HCT116 (cell line): ENCODE data around the gene OSBPL8. TPM values are rescaled to one million over a fixed set of nuclear protein-coding genes. Genes with fewer than 3 reads are reported as not detected.

ENCODE experiments used
- ATAC-seq: fragments of 200-7000 bp; cut with Tn5 transposase; 2 replicates; pipeline ENCODE4 v1.9.1; 2020; ENCODE audit warnings: mild to moderate bottlenecking, moderate library complexity
- BruUV-seq: library from RNA; stranded (reverse); fragments of 400-500 nt; replicated peaks from 2 replicates; lab custom pipeline; 2021; lab: Mats Ljungman, UMichigan
- CTCF ChIA-PET: fragments of 300-600 bp; sonication (Branson Sonifier 250); formaldehyde crosslinking; loops from one replicate; lab custom pipeline; 2021; ENCODE audit warnings: antibody characterized with exemption; lab: Charles Lee
- POLR2A ChIA-PET: fragments of 300-600, 350-600 bp; sonication (Branson Sonifier 250); formaldehyde crosslinking; loops from one replicate; lab custom pipeline; 2021; ENCODE audit warnings: antibody characterized with exemption; lab: Charles Lee
- RAD21 ChIA-PET, 2 experiments: fragments of 300-600 bp; sonication (Branson Sonifier 250); formaldehyde crosslinking; loops; one replicate each; lab custom pipeline; 2023; ENCODE audit warnings: low total read pairs in 2 of 2; ENCODE audit not compliant: uncharacterized antibody in 2 of 2, unreplicated experiment in 2 of 2, low non-redundant PET in 1 of 2; lab: Charles Lee
- DNase-seq: peaks from one replicate; pipeline ENCODE4 v3.0.0-alpha.2; 2010; ENCODE audit warnings: low read depth, low spot score
- H2AFZ ChIP-seq: fragments of 200-600 bp; shearing (Covaris generic), sonication (generic); 2 replicates; pipeline ENCODE4 v1.6.1; 2017; ENCODE audit warnings: low read depth, mixed run types, mixed read lengths, antibody characterized with exemption, low read length; ENCODE audit not compliant: poor library complexity, severe bottlenecking
- H3K27ac ChIP-seq: 2 replicates; pipeline ENCODE4 v1.5.1; 2012; ENCODE audit warnings: low read depth, low read length
- H3K27me3 ChIP-seq: fragments of 200-600 bp; sonication (generic); 2 replicates; pipeline ENCODE4 v1.6.1; 2016; ENCODE audit warnings: mixed run types, low read length, mixed read lengths; ENCODE audit not compliant: insufficient read depth
- H3K36me3 ChIP-seq, 2 experiments: fragments of 200-500 bp in 1 of 2; fragments of 200-600 bp in 1 of 2; sonication (Bioruptor generic) in 1 of 2; sonication (generic) in 1 of 2; 2 replicates each; pipeline versions ENCODE4 v1.5.1 to v1.6.1; 2014 to 2016; ENCODE audit warnings: low read length in 2 of 2, inconsistent platforms in 1 of 2, mixed read lengths in 1 of 2, mixed run types in 1 of 2; ENCODE audit not compliant: insufficient read depth in 2 of 2, control insufficient read depth in 1 of 2
- H3K4me1 ChIP-seq, 2 experiments: fragments of 200-600 bp in 1 of 2; sonication (generic) in 1 of 2; 2 replicates each; pipeline versions ENCODE4 v1.5.1 to v1.6.1; 2012 to 2017; ENCODE audit warnings: low read length in 2 of 2, inconsistent platforms in 1 of 2, mild to moderate bottlenecking in 1 of 2, mixed read lengths in 1 of 2, mixed run types in 1 of 2, moderate library complexity in 1 of 2; ENCODE audit not compliant: insufficient read depth in 2 of 2, control insufficient read depth in 1 of 2
- H3K4me2 ChIP-seq: fragments of 200-600 bp; sonication (generic); 2 replicates; pipeline ENCODE4 v1.6.1; 2017; ENCODE audit warnings: mixed run types, low read length, mixed read lengths
- H3K4me3 ChIP-seq, 2 experiments: fragments of 200-600 bp in 1 of 2; sonication (generic) in 1 of 2; replicated peaks in 1 of 2; 2 replicates each; pipeline ENCODE4 v1.5.1; 2011 to 2016; ENCODE audit warnings: low read length in 2 of 2, control low read depth in 1 of 2, low read depth in 1 of 2, mild to moderate bottlenecking in 1 of 2, mixed read lengths in 1 of 2, mixed run types in 1 of 2
- H3K79me2 ChIP-seq: fragments of 200-600 bp; sonication (generic); 2 replicates; pipeline ENCODE4 v1.6.1; 2017; ENCODE audit warnings: mild to moderate bottlenecking, mixed run types, low read length, moderate library complexity, mixed read lengths; ENCODE audit not compliant: insufficient read depth
- H3K9ac ChIP-seq: fragments of 200-600 bp; sonication (generic); 2 replicates; pipeline ENCODE4 v1.6.1; 2016; ENCODE audit warnings: low read length, mixed read lengths
- H3K9me2 ChIP-seq: fragments of 200-600 bp; sonication (generic), shearing (Covaris generic); 2 replicates; pipeline ENCODE4 v1.6.1; 2017; ENCODE audit warnings: mixed run types, mild to moderate bottlenecking, moderate library complexity; ENCODE audit not compliant: insufficient read depth
- H3K9me3 ChIP-seq, 2 experiments: fragments of 200-500 bp in 1 of 2; fragments of 200-600 bp in 1 of 2; sonication (Bioruptor generic) in 1 of 2; sonication (generic) in 1 of 2; 2 replicates each; pipeline ENCODE4 v1.6.1; 2014 to 2017; ENCODE audit warnings: low read length in 2 of 2, mixed read lengths in 2 of 2, inconsistent platforms in 1 of 2, low read depth in 1 of 2, mild to moderate bottlenecking in 1 of 2, mixed run types in 1 of 2, moderate library complexity in 1 of 2; ENCODE audit not compliant: control insufficient read depth in 1 of 2, insufficient read depth in 1 of 2
- H4K20me1 ChIP-seq: fragments of 200-600 bp; sonication (generic), shearing (Covaris generic); 2 replicates; pipeline ENCODE4 v1.6.1; 2017; ENCODE audit warnings: mixed run types, mild to moderate bottlenecking, moderate library complexity; ENCODE audit not compliant: insufficient read depth
- CEBPB ChIP-seq: IDR thresholded peaks from 2 replicates; pipeline ENCODE4 v1.6.1; 2012; ENCODE audit warnings: low read depth
- EGR1 ChIP-seq: IDR thresholded peaks from 2 replicates; pipeline ENCODE4 v1.6.1; 2012; ENCODE audit warnings: low read depth
- ELF1 ChIP-seq: IDR thresholded peaks from 2 replicates; pipeline ENCODE4 v1.6.1; 2012; ENCODE audit warnings: low read depth, borderline replicate concordance
- EZH2 ChIP-seq: fragments of 200-600 bp; sonication (generic); IDR thresholded peaks from 2 replicates; pipeline ENCODE4 v1.6.1; 2017; ENCODE audit warnings: antibody characterized with exemption, mixed run types
- EZH2phosphoT487 ChIP-seq: fragments of 200-600 bp; IDR thresholded peaks from 2 replicates; pipeline ENCODE4 v1.6.1; 2018; ENCODE audit warnings: antibody characterized with exemption, borderline replicate concordance
- JUND ChIP-seq: IDR thresholded peaks from 2 replicates; pipeline ENCODE4 v1.6.1; 2012
- POLR2A ChIP-seq: IDR thresholded peaks from 2 replicates; pipeline ENCODE4 v1.7.0; 2011; ENCODE audit warnings: borderline replicate concordance; ENCODE audit not compliant: insufficient read depth, insufficient read length; ENCODE audit errors: extremely low read depth
- POLR2AphosphoS5 ChIP-seq: IDR thresholded peaks from 2 replicates; pipeline ENCODE4 v1.6.1; 2011; ENCODE audit warnings: mild to moderate bottlenecking, low read depth, low read length, moderate library complexity
- RAD21 ChIP-seq: IDR thresholded peaks from 2 replicates; pipeline ENCODE4 v1.6.1; 2012; ENCODE audit warnings: low read depth, mild to moderate bottlenecking
- TCF7L2 ChIP-seq: IDR thresholded peaks from 2 replicates; pipeline ENCODE4 v1.7.0; 2011; ENCODE audit warnings: borderline replicate concordance, inconsistent platforms; ENCODE audit not compliant: insufficient read depth, insufficient read length; ENCODE audit errors: extremely low read depth
- ZFX ChIP-seq: fragments of 450-650 bp; IDR thresholded peaks from 2 replicates; pipeline ENCODE4 v1.6.1; 2017
- intact Hi-C: fragments of 100-400 bp; cut with micrococcal nuclease; formaldehyde crosslinking; loops from 2 replicates; pipeline ENCODE4 v1.10.0; 2022
- total RNA-seq: library from RNA; stranded (reverse); gene quantifications from one replicate; pipeline ENCODE4 v1.2.1, GENCODE V29; 2021; ENCODE audit not compliant: unreplicated experiment
- TF ChIP-seq, protein P1 (sequence below): IDR thresholded peaks from 2 replicates; pipeline ENCODE4 v1.6.1; 2012
- TF ChIP-seq, protein P2 (sequence below): IDR thresholded peaks from 2 replicates; pipeline ENCODE4 v1.6.1; 2011; ENCODE audit warnings: mild to moderate bottlenecking, low read length, moderate library complexity; ENCODE audit not compliant: insufficient replicate concordance; ENCODE audit errors: extremely low read depth
- TF ChIP-seq, protein P3 (sequence below), 3 experiments: fragments of 200-600 bp in 1 of 3; sonication (generic) in 1 of 3; IDR thresholded peaks in 2 of 3; conservative IDR thresholded peaks in 1 of 3; 2 replicates each; pipeline ENCODE4 v1.5.1; 2012 to 2017; ENCODE audit warnings: low read depth in 2 of 3, low read length in 2 of 3, antibody characterized with exemption in 1 of 3, borderline replicate concordance in 1 of 3, control low read depth in 1 of 3, mild to moderate bottlenecking in 1 of 3, mixed read lengths in 1 of 3, mixed run types in 1 of 3, moderate library complexity in 1 of 3; ENCODE audit not compliant: insufficient read depth in 1 of 3
- TF ChIP-seq, protein P4 (sequence below): IDR thresholded peaks from 2 replicates; pipeline ENCODE4 v1.6.1; 2012
- TF ChIP-seq, protein P5 (sequence below): IDR thresholded peaks from 2 replicates; pipeline ENCODE4 v1.6.1; 2012; ENCODE audit warnings: low read depth

Gene OSBPL8
- total RNA-seq, 1 experiment from 2014 or later: 115 TPM

DNA sequence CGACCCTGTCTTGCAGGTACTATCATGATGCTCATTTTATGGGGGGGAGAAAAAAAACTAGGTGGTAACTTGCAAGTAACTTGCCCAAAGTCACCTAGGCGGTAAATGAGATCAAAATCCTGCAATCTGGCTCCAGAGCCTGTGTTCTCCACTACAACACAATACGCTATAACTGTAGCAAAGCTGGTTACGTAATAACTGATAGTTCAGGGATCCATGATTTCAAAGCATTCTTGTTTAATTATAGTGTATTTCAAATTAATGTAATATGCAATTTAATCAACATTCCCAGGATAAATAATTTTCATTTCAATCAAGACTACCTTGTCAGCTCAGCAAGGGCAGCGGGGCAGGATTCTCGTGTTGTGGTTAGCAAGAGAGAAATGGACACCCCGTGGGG lies 243.1 kb downstream of the OSBPL8 start:
- H3K4me3 ChIP-seq: no peak overlapping the region
- ChIA-PET POLR2A (no interaction called here), RAD21 (no interaction called here), CTCF (no interaction called here)
- no peaks in the 10 kb centered on the region for H3K27me3 ChIP-seq
- no peaks in the 10 kb centered on the region for H4K20me1 ChIP-seq
- H3K9me2 ChIP-seq: no peaks in the 10 kb centered on the region
- intact Hi-C loops: no loop called here
- ATAC-seq (no peak), DNase-seq (no peak)
- H3K27ac ChIP-seq: no peak overlapping the region
- H3K4me1 ChIP-seq: peaks cover 0 to 9% of the 10 kb centered on the region in 2 experiments; a peak in 3 of 4 replicates
- H3K9me3 ChIP-seq: no peaks in the 10 kb centered on the region
- H3K9ac ChIP-seq: no peak overlapping the region
- H3K36me3 ChIP-seq: no peaks in the 10 kb centered on the region
- no peak overlapping the region for H2AFZ ChIP-seq
- H3K79me2 ChIP-seq: no peaks in the 10 kb centered on the region
- no peak for TF ChIP-seq RAD21
- TF ChIP-seq, protein P1, sequence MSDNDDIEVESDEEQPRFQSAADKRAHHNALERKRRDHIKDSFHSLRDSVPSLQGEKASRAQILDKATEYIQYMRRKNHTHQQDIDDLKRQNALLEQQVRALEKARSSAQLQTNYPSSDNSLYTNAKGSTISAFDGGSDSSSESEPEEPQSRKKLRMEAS: no peak
- TF ChIP-seq EZH2phosphoT487: no peak
- TF ChIP-seq, protein P2, sequence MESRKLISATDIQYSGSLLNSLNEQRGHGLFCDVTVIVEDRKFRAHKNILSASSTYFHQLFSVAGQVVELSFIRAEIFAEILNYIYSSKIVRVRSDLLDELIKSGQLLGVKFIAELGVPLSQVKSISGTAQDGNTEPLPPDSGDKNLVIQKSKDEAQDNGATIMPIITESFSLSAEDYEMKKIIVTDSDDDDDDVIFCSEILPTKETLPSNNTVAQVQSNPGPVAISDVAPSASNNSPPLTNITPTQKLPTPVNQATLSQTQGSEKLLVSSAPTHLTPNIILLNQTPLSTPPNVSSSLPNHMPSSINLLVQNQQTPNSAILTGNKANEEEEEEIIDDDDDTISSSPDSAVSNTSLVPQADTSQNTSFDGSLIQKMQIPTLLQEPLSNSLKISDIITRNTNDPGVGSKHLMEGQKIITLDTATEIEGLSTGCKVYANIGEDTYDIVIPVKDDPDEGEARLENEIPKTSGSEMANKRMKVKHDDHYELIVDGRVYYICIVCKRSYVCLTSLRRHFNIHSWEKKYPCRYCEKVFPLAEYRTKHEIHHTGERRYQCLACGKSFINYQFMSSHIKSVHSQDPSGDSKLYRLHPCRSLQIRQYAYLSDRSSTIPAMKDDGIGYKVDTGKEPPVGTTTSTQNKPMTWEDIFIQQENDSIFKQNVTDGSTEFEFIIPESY: no peak
- no peak for TF ChIP-seq ELF1
- TF ChIP-seq, protein P3, sequence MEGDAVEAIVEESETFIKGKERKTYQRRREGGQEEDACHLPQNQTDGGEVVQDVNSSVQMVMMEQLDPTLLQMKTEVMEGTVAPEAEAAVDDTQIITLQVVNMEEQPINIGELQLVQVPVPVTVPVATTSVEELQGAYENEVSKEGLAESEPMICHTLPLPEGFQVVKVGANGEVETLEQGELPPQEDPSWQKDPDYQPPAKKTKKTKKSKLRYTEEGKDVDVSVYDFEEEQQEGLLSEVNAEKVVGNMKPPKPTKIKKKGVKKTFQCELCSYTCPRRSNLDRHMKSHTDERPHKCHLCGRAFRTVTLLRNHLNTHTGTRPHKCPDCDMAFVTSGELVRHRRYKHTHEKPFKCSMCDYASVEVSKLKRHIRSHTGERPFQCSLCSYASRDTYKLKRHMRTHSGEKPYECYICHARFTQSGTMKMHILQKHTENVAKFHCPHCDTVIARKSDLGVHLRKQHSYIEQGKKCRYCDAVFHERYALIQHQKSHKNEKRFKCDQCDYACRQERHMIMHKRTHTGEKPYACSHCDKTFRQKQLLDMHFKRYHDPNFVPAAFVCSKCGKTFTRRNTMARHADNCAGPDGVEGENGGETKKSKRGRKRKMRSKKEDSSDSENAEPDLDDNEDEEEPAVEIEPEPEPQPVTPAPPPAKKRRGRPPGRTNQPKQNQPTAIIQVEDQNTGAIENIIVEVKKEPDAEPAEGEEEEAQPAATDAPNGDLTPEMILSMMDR (IDR thresholded peaks at IDR 0.05 in 2 of 3, conservative IDR thresholded peaks at IDR 0.05 in 1 of 3; ENCODE audit: borderline replicate concordance in 1 of 3, insufficient read depth in 1 of 3, low read depth in 2 of 3, low read length in 2 of 3): no peak
- no peak for TF ChIP-seq JUND
- TF ChIP-seq, protein P4, sequence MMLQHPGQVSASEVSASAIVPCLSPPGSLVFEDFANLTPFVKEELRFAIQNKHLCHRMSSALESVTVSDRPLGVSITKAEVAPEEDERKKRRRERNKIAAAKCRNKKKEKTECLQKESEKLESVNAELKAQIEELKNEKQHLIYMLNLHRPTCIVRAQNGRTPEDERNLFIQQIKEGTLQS: no peak
- TF ChIP-seq EZH2: no peak
- no peak for TF ChIP-seq TCF7L2
- TF ChIP-seq EGR1: no peak
- TF ChIP-seq POLR2A: no peak
- TF ChIP-seq CEBPB: no peak
- no peak for TF ChIP-seq ZFX
- no peak for TF ChIP-seq POLR2AphosphoS5
- TF ChIP-seq, protein P5, sequence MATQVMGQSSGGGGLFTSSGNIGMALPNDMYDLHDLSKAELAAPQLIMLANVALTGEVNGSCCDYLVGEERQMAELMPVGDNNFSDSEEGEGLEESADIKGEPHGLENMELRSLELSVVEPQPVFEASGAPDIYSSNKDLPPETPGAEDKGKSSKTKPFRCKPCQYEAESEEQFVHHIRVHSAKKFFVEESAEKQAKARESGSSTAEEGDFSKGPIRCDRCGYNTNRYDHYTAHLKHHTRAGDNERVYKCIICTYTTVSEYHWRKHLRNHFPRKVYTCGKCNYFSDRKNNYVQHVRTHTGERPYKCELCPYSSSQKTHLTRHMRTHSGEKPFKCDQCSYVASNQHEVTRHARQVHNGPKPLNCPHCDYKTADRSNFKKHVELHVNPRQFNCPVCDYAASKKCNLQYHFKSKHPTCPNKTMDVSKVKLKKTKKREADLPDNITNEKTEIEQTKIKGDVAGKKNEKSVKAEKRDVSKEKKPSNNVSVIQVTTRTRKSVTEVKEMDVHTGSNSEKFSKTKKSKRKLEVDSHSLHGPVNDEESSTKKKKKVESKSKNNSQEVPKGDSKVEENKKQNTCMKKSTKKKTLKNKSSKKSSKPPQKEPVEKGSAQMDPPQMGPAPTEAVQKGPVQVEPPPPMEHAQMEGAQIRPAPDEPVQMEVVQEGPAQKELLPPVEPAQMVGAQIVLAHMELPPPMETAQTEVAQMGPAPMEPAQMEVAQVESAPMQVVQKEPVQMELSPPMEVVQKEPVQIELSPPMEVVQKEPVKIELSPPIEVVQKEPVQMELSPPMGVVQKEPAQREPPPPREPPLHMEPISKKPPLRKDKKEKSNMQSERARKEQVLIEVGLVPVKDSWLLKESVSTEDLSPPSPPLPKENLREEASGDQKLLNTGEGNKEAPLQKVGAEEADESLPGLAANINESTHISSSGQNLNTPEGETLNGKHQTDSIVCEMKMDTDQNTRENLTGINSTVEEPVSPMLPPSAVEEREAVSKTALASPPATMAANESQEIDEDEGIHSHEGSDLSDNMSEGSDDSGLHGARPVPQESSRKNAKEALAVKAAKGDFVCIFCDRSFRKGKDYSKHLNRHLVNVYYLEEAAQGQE: no peak
- BruUV-seq: no TSS peak
- H3K4me2 ChIP-seq: no peak overlapping the region
